ENCODE measurements around the gene NRXN3.

DNA sequence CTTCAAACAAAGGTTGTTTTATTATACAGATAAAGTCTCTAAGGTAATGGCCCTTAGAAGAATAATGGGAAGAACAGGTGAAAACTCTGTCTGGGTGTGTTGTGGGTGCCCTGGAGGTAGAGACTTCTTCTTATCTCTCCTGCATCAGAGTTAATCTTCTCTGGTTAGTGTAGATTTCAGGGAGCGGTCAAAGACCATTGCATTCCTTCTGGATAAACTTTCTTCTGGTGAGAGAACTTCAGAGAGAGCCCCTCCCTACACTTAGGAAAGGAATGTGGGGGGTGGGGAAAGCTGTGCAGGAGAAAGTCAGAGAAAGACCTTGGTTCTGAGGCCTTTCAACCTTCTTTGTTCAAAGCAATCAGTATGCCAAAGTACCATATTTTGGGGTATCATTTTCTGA is 1382.6 kb downstream of the NRXN3 start:
- TF ChIP-seq, protein P1, sequence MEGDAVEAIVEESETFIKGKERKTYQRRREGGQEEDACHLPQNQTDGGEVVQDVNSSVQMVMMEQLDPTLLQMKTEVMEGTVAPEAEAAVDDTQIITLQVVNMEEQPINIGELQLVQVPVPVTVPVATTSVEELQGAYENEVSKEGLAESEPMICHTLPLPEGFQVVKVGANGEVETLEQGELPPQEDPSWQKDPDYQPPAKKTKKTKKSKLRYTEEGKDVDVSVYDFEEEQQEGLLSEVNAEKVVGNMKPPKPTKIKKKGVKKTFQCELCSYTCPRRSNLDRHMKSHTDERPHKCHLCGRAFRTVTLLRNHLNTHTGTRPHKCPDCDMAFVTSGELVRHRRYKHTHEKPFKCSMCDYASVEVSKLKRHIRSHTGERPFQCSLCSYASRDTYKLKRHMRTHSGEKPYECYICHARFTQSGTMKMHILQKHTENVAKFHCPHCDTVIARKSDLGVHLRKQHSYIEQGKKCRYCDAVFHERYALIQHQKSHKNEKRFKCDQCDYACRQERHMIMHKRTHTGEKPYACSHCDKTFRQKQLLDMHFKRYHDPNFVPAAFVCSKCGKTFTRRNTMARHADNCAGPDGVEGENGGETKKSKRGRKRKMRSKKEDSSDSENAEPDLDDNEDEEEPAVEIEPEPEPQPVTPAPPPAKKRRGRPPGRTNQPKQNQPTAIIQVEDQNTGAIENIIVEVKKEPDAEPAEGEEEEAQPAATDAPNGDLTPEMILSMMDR (IDR thresholded peaks at IDR 0.05; ENCODE audit: insufficient read depth, low read length, poor library complexity, severe bottlenecking): no peak
- TF ChIP-seq EZH2phosphoT487 (conservative IDR thresholded peaks at IDR 0.05; ENCODE audit: low read length): no peak
